Hepatocyte (in vitro differentiated cells): ENCODE data around the gene PRTG. TPM values are rescaled to one million over a fixed set of nuclear protein-coding genes. Genes with fewer than 3 reads are reported as not detected.

ENCODE experiments used
- DNase-seq: peaks from one replicate; pipeline ENCODE4 v3.0.0-alpha.2; 2016; ENCODE audit warnings: low spot score
- H2AFZ ChIP-seq: fragments of 200-600 bp; sonication (generic); 2 replicates; pipeline ENCODE4 v1.6.0; 2016; ENCODE audit warnings: antibody characterized with exemption, mild to moderate bottlenecking
- H3K27ac ChIP-seq: fragments of 200-600 bp; sonication (generic); 2 replicates; pipeline ENCODE4 v1.5.1; 2016; ENCODE audit warnings: mild to moderate bottlenecking
- H3K27me3 ChIP-seq: fragments of 200-600 bp; sonication (generic); 2 replicates; pipeline ENCODE4 v1.6.1; 2016
- H3K36me3 ChIP-seq: fragments of 200-600 bp; sonication (generic); replicated peaks from 2 replicates; pipeline ENCODE4 v1.5.1; 2016; ENCODE audit warnings: low read depth; ENCODE audit not compliant: insufficient read depth
- H3K4me1 ChIP-seq: fragments of 200-600 bp; sonication (generic); 2 replicates; pipeline ENCODE4 v1.5.1; 2016; ENCODE audit warnings: mild to moderate bottlenecking, moderate library complexity; ENCODE audit not compliant: insufficient read depth
- H3K4me2 ChIP-seq: fragments of 200-600 bp; sonication (generic); 2 replicates; pipeline ENCODE4 v1.6.0; 2016
- H3K4me3 ChIP-seq: fragments of 200-600 bp; sonication (generic); 2 replicates; pipeline ENCODE4 v1.5.1; 2016; ENCODE audit warnings: mild to moderate bottlenecking
- H3K79me2 ChIP-seq: fragments of 200-600 bp; sonication (generic); 2 replicates; pipeline ENCODE4 v1.6.0; 2017; ENCODE audit warnings: mild to moderate bottlenecking
- H3K9me2 ChIP-seq: fragments of 200-600 bp; sonication (generic); replicated peaks from 2 replicates; pipeline ENCODE4 v1.6.0; 2017; ENCODE audit warnings: mild to moderate bottlenecking; ENCODE audit not compliant: insufficient read depth
- H3K9me3 ChIP-seq: fragments of 200-600 bp; sonication (generic); 2 replicates; pipeline ENCODE4 v1.5.1; 2016; ENCODE audit warnings: low read depth, mild to moderate bottlenecking
- H4K20me1 ChIP-seq: fragments of 200-600 bp; sonication (generic); 2 replicates; pipeline ENCODE4 v1.6.0; 2016; ENCODE audit warnings: mild to moderate bottlenecking; ENCODE audit not compliant: insufficient read depth, poor library complexity, severe bottlenecking
- CTCF ChIP-seq: fragments of 200-600 bp; sonication (generic); IDR thresholded peaks from 2 replicates; pipeline ENCODE4 v1.5.1; 2016; ENCODE audit warnings: antibody characterized with exemption, mild to moderate bottlenecking; ENCODE audit not compliant: poor library complexity
- EZH2 ChIP-seq: fragments of 200-600 bp; sonication (generic); IDR thresholded peaks from 2 replicates; pipeline ENCODE4 v1.6.1; 2016; ENCODE audit warnings: antibody characterized with exemption, mild to moderate bottlenecking, borderline replicate concordance
- EZH2phosphoT487 ChIP-seq: fragments of 200-600 bp; sonication (generic); IDR thresholded peaks from one replicate; pipeline ENCODE4 v1.6.1; 2018; ENCODE audit warnings: antibody characterized with exemption, mild to moderate bottlenecking, low read depth, moderate library complexity; ENCODE audit not compliant: unreplicated experiment, severe bottlenecking
- WGBS: methylation state at CpG from one replicate; pipeline ENCODE4 v1.1.6; 2016; ENCODE audit warnings: low lambda C conversion rate; ENCODE audit errors: missing lambda C conversion rate; 5-methylcytosine and 5-hydroxymethylcytosine counted together
- polyA plus RNA-seq: library from polyadenylated mRNA; unstranded; fragments of >200 nt; fragmentation: Nextera tagmentation; extraction: Ambion mirVana; gene quantifications from 2 replicates; pipeline ENCODE4 v1.2.1, GENCODE V29; 2016
- total RNA-seq: library from RNA; depleted of rRNA; stranded (reverse); fragments of >200 nt; gene quantifications from 2 replicates; pipeline ENCODE4 v1.2.3, GENCODE V29; 2014

Gene PRTG
- total and polyA plus RNA-seq, 2 experiments from 2014 or later: 6.6 to 19.0 TPM

- Histone ChIP-seq H3K4me3 (no peak overlapping the region), H3K9me2 (no peaks in the 10 kb centered on the region), H3K9me3 (no peaks in the 10 kb centered on the region), H3K4me1 (peaks cover 8% of the 10 kb centered on the region), H3K4me2 (no peak overlapping the region), H3K27me3 (no peaks in the 10 kb centered on the region), H4K20me1 (no peaks in the 10 kb centered on the region), H3K36me3 (no peaks in the 10 kb centered on the region), H2AFZ (no peak overlapping the region), H3K27ac (no peak overlapping the region), H3K79me2 (peaks cover 33% of the 10 kb centered on the region)
- no peak for TF ChIP-seq EZH2
- TF ChIP-seq EZH2phosphoT487: no peak
- TF ChIP-seq CTCF: no peak
- DNase-seq: no peak
- WGBS: 86% methylated on average over 1 of the region's 2 CpGs
These were observed 28.9 kb downstream of the PRTG start for GRCh38 chr15:55714064-55714463.

- Histone ChIP-seq H3K4me2 (no peak overlapping the region), H3K27me3 (no peaks in the 10 kb centered on the region)
These were observed 30.6 kb downstream of the PRTG start for GRCh38 chr15:55712363-55712762.

GRCh38 chr15:55710286-55710685 lies 32.7 kb downstream of the PRTG start:
- Histone ChIP-seq H3K4me1 (peaks cover 4% of the 10 kb centered on the region), H3K9me2 (no peaks in the 10 kb centered on the region), H2AFZ (no peak overlapping the region), H3K4me2 (no peak overlapping the region), H3K9me3 (no peaks in the 10 kb centered on the region), H3K36me3 (no peaks in the 10 kb centered on the region), H3K27ac (no peak overlapping the region), H4K20me1 (no peaks in the 10 kb centered on the region), H3K27me3 (no peaks in the 10 kb centered on the region), H3K4me3 (no peak overlapping the region), H3K79me2 (peaks cover 27% of the 10 kb centered on the region)
- TF ChIP-seq CTCF (no peak), EZH2 (no peak), EZH2phosphoT487 (no peak)
- no peak for DNase-seq

More at GRCh38 chr15:55712363-55712762, 30.6 kb downstream of the PRTG start:
- no peak for DNase-seq
- H3K9me3 ChIP-seq: no peaks in the 10 kb centered on the region
- 91% methylated on average over 2 of the region's 2 CpGs for WGBS
- H3K9me2 ChIP-seq: no peaks in the 10 kb centered on the region
- no peak overlapping the region for H2AFZ ChIP-seq
- H3K36me3 ChIP-seq: no peaks in the 10 kb centered on the region
- no peak overlapping the region for H3K27ac ChIP-seq
- TF ChIP-seq EZH2phosphoT487: no peak
- no peak for TF ChIP-seq CTCF
- no peak for TF ChIP-seq EZH2
- H3K4me1 ChIP-seq: peaks cover 8% of the 10 kb centered on the region
- H3K79me2 ChIP-seq: peaks cover 27% of the 10 kb centered on the region
- H3K4me3 ChIP-seq: no peak overlapping the region
- no peaks in the 10 kb centered on the region for H4K20me1 ChIP-seq

- WGBS: 45% methylated on average over 2 of the region's 2 CpGs
- H4K20me1 ChIP-seq: no peaks in the 10 kb centered on the region
- no peaks in the 10 kb centered on the region for H3K36me3 ChIP-seq
- peaks cover 27% of the 10 kb centered on the region for H3K79me2 ChIP-seq
- no peak overlapping the region for H3K27ac ChIP-seq
- no peak overlapping the region for H2AFZ ChIP-seq
- no peaks in the 10 kb centered on the region for H3K9me2 ChIP-seq
- no peak overlapping the region for H3K4me2 ChIP-seq
- no peaks in the 10 kb centered on the region for H3K27me3 ChIP-seq
- no peak for DNase-seq
- no peaks in the 10 kb centered on the region for H3K9me3 ChIP-seq
- no peaks in the 10 kb centered on the region for H3K4me1 ChIP-seq
- TF ChIP-seq EZH2phosphoT487 (no peak), EZH2 (no peak), CTCF (no peak)
- H3K4me3 ChIP-seq: no peak overlapping the region
These were observed 33.5 kb downstream of the PRTG start for GRCh38 chr15:55709458-55709857.
